ENCODE measurements around the gene STC2. TPM values are rescaled to one million over a fixed set of nuclear protein-coding genes. Genes with fewer than 3 reads are reported as not detected.

The STC2 gene
- total RNA-seq, 1 experiment from 2014 or later, result 224 TPM

- Histone ChIP-seq H3K27me3 (replicated peaks; ENCODE audit: control insufficient read depth, insufficient read depth, low read length) (no peaks in the 10 kb centered on the region; the same call in 1 of the 2 replicates), H3K4me3 (ENCODE audit: low read depth, low read length) (no peak overlapping the region), H3K4me1 (peaks cover 43% of the 10 kb centered on the region), H3K36me3 (ENCODE audit: control insufficient read depth, insufficient read depth, low read length) (no peaks in the 10 kb centered on the region), H3K9me3 (no peaks in the 10 kb centered on the region)
- Mint-ChIP-seq H3K4me3 (ENCODE audit: unreplicated experiment) (peak overlapping the region; percentile 62), H3K9me3 (ENCODE audit: unreplicated experiment) (no peaks in the 10 kb centered on the region), H3K27ac (ENCODE audit: unreplicated experiment) (no peak overlapping the region), H3K4me1 (ENCODE audit: low read depth, unreplicated experiment) (peaks cover 20% of the 10 kb centered on the region), H3K27me3 (ENCODE audit: insufficient read depth, unreplicated experiment) (no peaks in the 10 kb centered on the region), H3K36me3 (ENCODE audit: insufficient read depth, unreplicated experiment) (no peaks in the 10 kb centered on the region)
- no peak for DNase-seq
- intact Hi-C loops (cut with micrococcal nuclease; ENCODE audit: unreplicated experiment), result loop anchor here (1.0 to 5.0 kb wide), 5 partner anchors 20 to 690 kb away; no protein-coding TSS in a partner anchor
- BruUV-seq (replicated peaks), result no TSS peak
- CTCF ChIA-PET, result interaction anchor here (0.6 to 4.1 kb wide), 7 partner anchors 16 to 321 kb away, joined by 3 to 120 read pairs (median 6); partner anchors contain the start of genes BOD1 and STC2
- POLR2A ChIA-PET, result interaction anchor here (1.4 to 1.5 kb wide), 3 partner anchors 33 to 37 kb away, joined by 6 to 9 read pairs (median 8); partner anchors contain the start of gene STC2
- TF ChIP-seq CTCF (IDR thresholded peaks at IDR 0.05; ENCODE audit: insufficient read depth in 1 of 2, low read depth in 1 of 2, low read length in 1 of 2, severe bottlenecking in 1 of 2, unreplicated experiment in 1 of 2), result no peak
Observed at GRCh38 chr5:173294673-173295320, 33.4 kb downstream of the STC2 start.

- CTCF ChIA-PET, result interaction anchor here (0.6 to 4.1 kb wide), 7 partner anchors 17 to 322 kb away, joined by 3 to 120 read pairs (median 6); partner anchors contain the start of genes BOD1 and STC2
- BruUV-seq (replicated peaks), result no TSS peak
Observed at GRCh38 chr5:173293817-173294672, 34.2 kb downstream of the STC2 start.

More at GRCh38 chr5:173293817-173294672, 34.2 kb downstream of the STC2 start:
- TF ChIP-seq CTCF (IDR thresholded peaks at IDR 0.05; ENCODE audit: insufficient read depth in 1 of 2, low read depth in 1 of 2, low read length in 1 of 2, severe bottlenecking in 1 of 2, unreplicated experiment in 1 of 2), result peak; percentile 92 to 93
- Mint-ChIP-seq H3K9me3 (ENCODE audit: unreplicated experiment) (no peaks in the 10 kb centered on the region), H3K27ac (ENCODE audit: unreplicated experiment) (peak overlapping the region; percentile 44), H3K36me3 (ENCODE audit: insufficient read depth, unreplicated experiment) (no peaks in the 10 kb centered on the region), H3K27me3 (ENCODE audit: insufficient read depth, unreplicated experiment) (no peaks in the 10 kb centered on the region), H3K4me3 (ENCODE audit: unreplicated experiment) (peak overlapping the region; percentile 62), H3K4me1 (ENCODE audit: low read depth, unreplicated experiment) (peaks cover 20% of the 10 kb centered on the region)
- peak; percentile 82 to 88 for DNase-seq
- Histone ChIP-seq H3K36me3 (ENCODE audit: control insufficient read depth, insufficient read depth, low read length) (no peaks in the 10 kb centered on the region), H3K4me3 (ENCODE audit: low read depth, low read length) (no peak overlapping the region), H3K9me3 (no peaks in the 10 kb centered on the region), H3K4me1 (peaks cover 35% of the 10 kb centered on the region), H3K27me3 (replicated peaks; ENCODE audit: control insufficient read depth, insufficient read depth, low read length) (no peaks in the 10 kb centered on the region; the same call in 1 of the 2 replicates)
- POLR2A ChIA-PET, result interaction anchor here (1.4 to 1.5 kb wide), 3 partner anchors 34 to 38 kb away, joined by 6 to 9 read pairs (median 8); partner anchors contain the start of gene STC2
- intact Hi-C loops (cut with micrococcal nuclease; ENCODE audit: unreplicated experiment), result loop anchor here (1.0 to 5.0 kb wide), 5 partner anchors 20 to 691 kb away; no protein-coding TSS in a partner anchor

Measured in Caco-2 (cell line).